Measurements from ENCODE around the gene MESP1. TPM values are rescaled to one million over a fixed set of nuclear protein-coding genes. Genes with fewer than 3 reads are reported as not detected.
A peak's percentile ranks its signal among the peaks of the same experiment; 100 is the strongest.

The MESP1 gene
- total RNA-seq, 1 experiment from 2014 or later: 8.8 TPM

GRCh38 chr15:89781891-89782618 is 31.0 kb upstream of the MESP1 start (continued):
- peak; percentile 90 for TF ChIP-seq MAX (IDR thresholded peaks at IDR 0.05)
- peak; percentile 80 for TF ChIP-seq YY1 (IDR thresholded peaks at IDR 0.05; ENCODE audit: extremely low read depth, insufficient replicate concordance, low read depth, low read length)

DNA sequence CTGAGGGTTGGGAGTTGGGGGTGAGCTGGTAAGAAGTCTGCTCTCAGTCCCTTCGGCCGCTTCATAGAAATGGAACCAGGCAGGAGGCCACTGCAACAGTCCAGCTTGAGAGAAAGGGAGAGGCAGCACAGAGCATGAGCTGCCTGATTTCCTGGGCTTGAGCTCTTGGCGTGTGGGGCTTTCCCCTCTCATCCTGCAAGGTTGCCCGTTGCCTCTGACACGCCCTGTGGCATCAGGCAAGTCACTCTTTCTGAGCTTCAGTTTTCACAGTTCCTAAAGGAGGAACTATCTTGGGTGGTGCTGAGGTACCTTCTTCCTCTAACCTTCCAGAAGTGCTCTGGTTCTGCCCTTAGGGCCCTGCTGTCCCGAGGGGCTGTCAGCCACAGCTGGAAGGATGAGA is 30.0 kb upstream of the MESP1 start:
- Histone ChIP-seq H4K20me1 (ENCODE audit: insufficient read depth) (no peaks in the 10 kb centered on the region), H3K9me3 (ENCODE audit: control insufficient read depth in 1 of 2, insufficient read depth in 1 of 2, low read depth in 1 of 2, low read length in 2 of 2) (no peaks in the 10 kb centered on the region), H3K79me2 (ENCODE audit: insufficient read depth, low read length) (no peaks in the 10 kb centered on the region), H3K4me3 (replicated peaks in 1 of 2; ENCODE audit: low read depth in 1 of 2, low read length in 2 of 2) (no peak overlapping the region), H2AFZ (ENCODE audit: low read depth, low read length, poor library complexity, severe bottlenecking) (no peak overlapping the region), H3K27me3 (ENCODE audit: insufficient read depth, low read length) (no peaks in the 10 kb centered on the region), H3K27ac (ENCODE audit: low read depth, low read length) (no peak overlapping the region), H3K4me1 (ENCODE audit: control insufficient read depth in 1 of 2, insufficient read depth in 2 of 2, low read length in 2 of 2) (peaks cover 12 to 74% of the 10 kb centered on the region in 2 experiments), H3K9ac (ENCODE audit: low read length) (no peak overlapping the region), H3K9me2 (ENCODE audit: insufficient read depth) (no peaks in the 10 kb centered on the region), H3K4me2 (ENCODE audit: low read length) (peak overlapping the region; percentile 65), H3K36me3 (ENCODE audit: control insufficient read depth in 1 of 2, insufficient read depth in 2 of 2, low read length in 2 of 2) (no peaks in the 10 kb centered on the region)
- no peak for ATAC-seq
- ChIA-PET CTCF (interaction anchor here (1.4 kb wide), 1 partner anchor 20 kb away, joined by 5 read pairs; no protein-coding TSS in a partner anchor), RAD21 (ENCODE audit: low non-redundant PET in 1 of 2, low total read pairs in 2 of 2, uncharacterized antibody in 2 of 2, unreplicated experiment in 2 of 2) (no interaction called here), POLR2A (no interaction called here)
- intact Hi-C loops (cut with micrococcal nuclease): no loop called here
- BruUV-seq (replicated peaks): no TSS peak
- TF ChIP-seq ZNF274 (IDR thresholded peaks at IDR 0.05; ENCODE audit: low read depth, low read length): no peak
- TF ChIP-seq TCF7L2 (IDR thresholded peaks at IDR 0.05; ENCODE audit: borderline replicate concordance, extremely low read depth, insufficient read depth, insufficient read length): no peak
- TF ChIP-seq FOSL1 (IDR thresholded peaks at IDR 0.05; ENCODE audit: low read depth): no peak
- no peak for TF ChIP-seq SRF (IDR thresholded peaks at IDR 0.05; ENCODE audit: low read depth)
- no peak for TF ChIP-seq MAX (IDR thresholded peaks at IDR 0.05)
- no peak for TF ChIP-seq CEBPB (IDR thresholded peaks at IDR 0.05; ENCODE audit: low read depth)
- TF ChIP-seq ZBTB33 (IDR thresholded peaks at IDR 0.05; ENCODE audit: extremely low read depth, insufficient replicate concordance, low read length): no peak
- TF ChIP-seq SIN3A (IDR thresholded peaks at IDR 0.05; ENCODE audit: low read depth): no peak
- TF ChIP-seq ELF1 (IDR thresholded peaks at IDR 0.05; ENCODE audit: borderline replicate concordance, low read depth): no peak
- no peak for TF ChIP-seq CBX3 (IDR thresholded peaks at IDR 0.05; ENCODE audit: low read depth)
- TF ChIP-seq EZH2phosphoT487 (IDR thresholded peaks at IDR 0.05; ENCODE audit: borderline replicate concordance): no peak
- no peak for TF ChIP-seq EGR1 (IDR thresholded peaks at IDR 0.05; ENCODE audit: low read depth)
- no peak for TF ChIP-seq ATF3 (IDR thresholded peaks at IDR 0.05)
- no peak for TF ChIP-seq ZFX (IDR thresholded peaks at IDR 0.05)
- no peak for TF ChIP-seq CTCF (IDR thresholded peaks at IDR 0.05 in 2 of 3, conservative IDR thresholded peaks at IDR 0.05 in 1 of 3; ENCODE audit: borderline replicate concordance in 1 of 3, insufficient read depth in 1 of 3, low read depth in 2 of 3, low read length in 2 of 3)
- DNase-seq (ENCODE audit: low read depth, low spot score): no peak
